ENCODE results near the gene KDM5A.

DNA sequence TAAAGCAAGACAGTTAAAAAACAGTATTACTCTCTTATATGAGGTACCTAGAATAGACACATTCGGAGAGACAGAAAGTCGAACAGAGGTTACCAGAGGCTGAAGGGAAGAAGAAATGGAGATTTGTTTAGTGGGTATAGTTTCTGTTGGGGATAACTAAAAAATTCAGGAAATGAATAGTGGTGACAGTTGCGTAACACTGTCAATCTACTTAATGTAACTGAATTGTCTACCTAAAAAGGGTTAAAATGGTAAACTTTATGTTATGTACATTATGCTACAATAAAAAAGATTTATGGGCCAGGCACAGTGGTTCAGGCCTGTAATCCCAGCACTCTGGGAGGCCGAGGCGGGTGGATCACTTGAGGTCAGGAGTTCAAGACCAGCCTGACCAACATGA lies 95.9 kb downstream of the KDM5A start:
- TF ChIP-seq, protein P1, sequence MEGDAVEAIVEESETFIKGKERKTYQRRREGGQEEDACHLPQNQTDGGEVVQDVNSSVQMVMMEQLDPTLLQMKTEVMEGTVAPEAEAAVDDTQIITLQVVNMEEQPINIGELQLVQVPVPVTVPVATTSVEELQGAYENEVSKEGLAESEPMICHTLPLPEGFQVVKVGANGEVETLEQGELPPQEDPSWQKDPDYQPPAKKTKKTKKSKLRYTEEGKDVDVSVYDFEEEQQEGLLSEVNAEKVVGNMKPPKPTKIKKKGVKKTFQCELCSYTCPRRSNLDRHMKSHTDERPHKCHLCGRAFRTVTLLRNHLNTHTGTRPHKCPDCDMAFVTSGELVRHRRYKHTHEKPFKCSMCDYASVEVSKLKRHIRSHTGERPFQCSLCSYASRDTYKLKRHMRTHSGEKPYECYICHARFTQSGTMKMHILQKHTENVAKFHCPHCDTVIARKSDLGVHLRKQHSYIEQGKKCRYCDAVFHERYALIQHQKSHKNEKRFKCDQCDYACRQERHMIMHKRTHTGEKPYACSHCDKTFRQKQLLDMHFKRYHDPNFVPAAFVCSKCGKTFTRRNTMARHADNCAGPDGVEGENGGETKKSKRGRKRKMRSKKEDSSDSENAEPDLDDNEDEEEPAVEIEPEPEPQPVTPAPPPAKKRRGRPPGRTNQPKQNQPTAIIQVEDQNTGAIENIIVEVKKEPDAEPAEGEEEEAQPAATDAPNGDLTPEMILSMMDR (IDR thresholded peaks at IDR 0.05; ENCODE audit: low read length): no peak
- no peak for TF ChIP-seq EZH2 (IDR thresholded peaks at IDR 0.05; ENCODE audit: borderline replicate concordance, low read length)
